GM19193 (cell line): ENCODE measurements around the gene FTO.

Experiments
- POLR2A ChIP-seq: IDR thresholded peaks from 4 replicates; pipeline ENCODE4 v1.6.1; 2011; ENCODE audit not compliant: insufficient read depth, insufficient read length; ENCODE audit errors: extremely low read depth

Gene FTO

DNA sequence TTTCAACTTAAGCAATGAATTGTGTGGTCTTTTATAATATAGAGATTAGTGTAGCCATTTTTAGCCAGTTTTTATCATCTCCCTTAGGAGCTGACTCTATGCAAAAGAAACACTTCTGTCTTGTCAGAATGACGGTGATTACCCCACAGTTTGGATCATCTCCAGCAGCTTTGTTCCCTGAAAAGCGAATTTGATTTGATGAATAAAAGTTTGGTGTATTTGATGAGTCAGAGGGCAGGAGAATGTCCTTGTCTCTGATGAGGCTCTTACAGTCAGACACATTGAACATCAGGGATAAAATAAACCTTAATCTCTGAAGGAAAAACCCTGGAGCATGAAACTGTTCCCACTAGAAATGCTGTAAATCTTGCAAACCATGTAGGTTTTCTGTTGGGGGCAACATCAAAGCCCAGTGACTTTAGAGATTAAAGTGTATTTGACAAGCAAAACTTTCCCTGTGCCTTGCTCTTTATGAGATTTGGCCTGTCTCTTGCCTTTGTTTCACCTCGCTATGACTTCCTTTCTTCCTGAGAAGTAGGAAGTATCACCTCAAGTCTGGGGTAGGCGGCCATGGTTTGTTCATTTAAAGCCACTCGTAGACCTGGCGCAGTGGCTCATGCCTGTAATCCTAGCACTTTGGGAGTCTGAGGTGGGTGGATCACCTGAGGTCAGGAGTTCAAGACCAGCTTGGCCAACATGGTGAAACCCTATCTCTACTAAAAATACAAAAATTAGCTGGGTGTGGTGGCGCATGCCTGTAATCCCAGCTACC is 209.3 kb downstream of the FTO start:
- TF ChIP-seq POLR2A, result no peak

DNA sequence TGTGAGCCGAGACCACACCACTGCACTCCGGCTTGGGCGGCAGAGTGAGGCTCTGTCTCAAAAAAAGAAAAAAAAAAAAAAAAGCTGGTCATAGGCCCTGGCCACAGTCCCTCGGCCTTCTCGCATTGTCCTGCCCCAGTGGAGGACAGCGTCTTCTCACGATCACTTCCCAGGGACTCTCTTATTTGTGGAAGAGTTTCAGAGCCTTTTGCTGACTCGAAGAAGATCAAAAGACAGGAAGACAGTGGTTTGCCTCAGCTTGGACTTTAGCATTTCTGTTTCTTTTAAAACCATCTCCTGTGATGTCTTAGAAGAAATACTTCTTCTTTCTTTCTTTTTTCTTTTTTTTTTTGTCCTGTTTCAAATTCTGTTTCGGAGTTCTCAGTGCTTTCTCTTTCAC is 210.0 kb downstream of the FTO start:
- no peak for TF ChIP-seq POLR2A

DNA sequence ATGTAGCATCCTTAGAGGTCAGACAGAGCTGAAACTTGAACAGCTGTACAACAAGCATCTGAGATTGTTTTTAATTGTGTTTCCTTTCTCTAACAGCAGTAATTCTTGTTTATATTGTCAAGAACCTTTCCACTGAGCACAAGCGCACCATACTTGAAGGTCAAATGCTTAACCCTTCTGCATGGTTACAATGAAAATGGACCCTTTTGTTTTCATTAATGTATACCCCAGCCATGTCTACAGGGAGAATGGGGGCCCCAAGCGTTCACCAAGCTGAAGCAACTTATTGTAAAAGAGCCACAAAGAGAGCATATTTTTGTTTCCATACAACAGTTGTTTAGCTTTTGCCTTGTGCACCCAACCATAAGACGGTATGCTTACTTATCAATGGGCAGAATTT is 210.8 kb downstream of the FTO start:
- TF ChIP-seq POLR2A, result no peak

DNA sequence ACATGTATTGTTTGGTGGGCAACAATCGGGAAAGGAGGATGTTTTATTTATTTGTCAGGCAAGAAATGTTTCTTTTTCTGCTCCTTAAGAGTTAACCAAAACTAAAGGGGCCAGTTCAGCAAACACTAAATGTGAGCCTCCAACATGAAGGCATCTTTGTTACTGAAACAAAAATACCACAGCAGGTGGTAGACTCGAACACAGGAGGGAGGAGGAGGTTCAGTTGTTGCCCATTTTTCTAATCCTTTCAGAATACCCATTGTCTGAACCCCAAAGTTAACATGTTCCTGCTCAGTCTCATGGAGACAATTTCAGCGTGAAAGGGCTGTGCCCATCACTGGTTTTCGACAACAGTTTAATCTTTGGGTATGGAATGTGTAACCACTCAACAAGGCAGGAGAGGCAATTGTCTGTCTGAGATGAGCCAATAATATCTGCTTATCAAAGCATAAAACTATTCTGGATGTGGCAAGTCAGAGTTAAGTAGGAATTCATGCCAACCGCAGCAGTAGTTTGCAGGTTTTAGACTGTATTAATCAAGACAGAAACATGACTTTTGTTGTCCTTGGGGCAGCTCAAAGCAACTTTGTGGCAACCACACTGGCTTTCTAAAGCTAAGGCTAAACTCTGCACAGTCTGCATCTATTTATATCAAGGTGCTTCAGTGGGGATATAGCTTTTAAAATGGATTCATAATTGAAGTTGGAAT is 211.7 kb downstream of the FTO start:
- TF ChIP-seq POLR2A, result no peak

DNA sequence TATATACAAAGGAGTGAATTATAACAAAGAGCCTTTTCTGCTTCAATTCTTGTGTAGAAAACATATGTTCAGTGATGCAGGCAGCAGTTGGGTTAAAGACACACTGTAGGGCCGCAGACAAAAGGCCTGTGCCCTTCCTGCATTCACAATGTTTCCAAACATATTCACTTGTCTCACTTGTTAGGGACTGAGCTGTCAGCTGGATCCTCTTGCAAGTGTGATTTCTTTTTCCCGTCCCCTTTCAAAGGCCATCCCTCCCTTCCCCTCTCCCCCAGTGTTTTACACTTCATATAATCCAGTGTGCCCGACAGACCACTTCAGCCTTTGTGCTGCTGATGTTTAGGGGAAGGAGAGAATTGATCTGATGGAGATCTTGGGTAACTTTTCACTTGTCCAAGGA is 217.0 kb downstream of the FTO start:
- TF ChIP-seq POLR2A, result no peak

DNA sequence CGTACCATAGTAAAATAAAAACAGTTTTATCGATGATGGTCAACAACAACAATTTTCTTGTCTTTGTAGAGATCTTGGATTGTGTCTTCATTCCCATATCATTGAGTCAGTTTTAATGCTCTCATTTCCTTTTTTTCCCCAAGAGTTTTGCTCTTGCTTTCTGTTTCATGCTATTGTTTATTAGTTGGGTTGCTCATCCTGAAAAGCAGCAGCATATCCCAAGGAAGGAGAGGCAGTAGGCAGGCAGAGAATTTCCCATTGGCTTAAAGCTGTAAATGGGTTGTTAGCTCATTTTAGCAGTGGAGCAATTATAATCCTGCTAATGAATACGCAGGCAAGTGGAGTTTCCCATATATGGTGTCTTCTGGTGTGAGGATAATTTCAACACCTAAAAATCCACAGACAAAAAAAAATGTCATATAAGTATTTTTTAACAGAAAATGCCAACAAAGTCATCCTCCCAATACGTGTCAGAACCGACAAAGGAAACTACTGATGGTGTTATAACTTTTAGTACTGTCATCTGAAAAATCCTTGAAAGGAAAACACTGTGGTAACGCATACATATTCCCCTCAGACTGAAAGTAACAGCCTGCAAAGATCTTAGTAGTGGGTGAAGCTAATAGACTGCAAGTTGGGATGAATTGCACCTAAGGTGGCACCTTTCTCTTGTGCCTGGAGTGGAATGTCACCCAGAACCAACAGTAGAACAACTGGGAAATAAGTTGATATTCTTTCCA is 218.3 kb downstream of the FTO start:
- no peak for TF ChIP-seq POLR2A

DNA sequence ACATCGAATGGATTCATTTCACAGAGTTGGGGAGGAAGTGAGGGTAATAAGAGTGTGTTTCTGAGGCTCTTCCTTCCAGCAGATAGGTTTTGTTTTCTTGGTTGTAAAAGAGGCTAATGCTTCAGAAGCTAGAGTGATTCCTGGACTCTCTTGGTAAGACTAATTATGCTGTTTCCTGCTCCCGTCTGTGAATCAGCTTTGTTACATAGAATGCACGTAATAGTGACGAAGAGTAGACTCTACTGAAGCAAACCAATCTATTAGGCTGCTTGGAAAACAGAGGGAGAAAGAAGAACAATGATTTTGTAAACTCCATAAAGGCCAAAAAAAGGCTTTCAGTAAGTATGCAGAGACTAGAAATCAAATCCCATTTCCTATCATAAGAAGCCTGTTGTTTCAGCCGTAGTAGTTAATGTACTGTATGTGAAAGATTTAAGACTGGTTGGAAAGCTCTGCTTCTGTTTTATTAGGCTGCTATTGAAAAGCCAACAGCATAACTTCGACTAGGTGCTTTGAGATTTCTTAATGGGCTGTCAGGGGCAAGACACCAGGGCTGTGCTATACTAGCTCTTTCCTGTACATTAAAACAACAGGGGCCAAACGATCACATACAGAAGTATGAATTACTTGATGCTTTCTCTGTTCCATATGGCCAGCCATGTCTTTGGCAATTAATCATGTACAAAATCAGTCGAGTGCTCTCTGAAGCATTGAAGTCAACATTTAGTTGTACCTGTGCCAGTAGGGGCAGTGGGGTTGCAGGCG is 219.0 kb downstream of the FTO start:
- no peak for TF ChIP-seq POLR2A

DNA sequence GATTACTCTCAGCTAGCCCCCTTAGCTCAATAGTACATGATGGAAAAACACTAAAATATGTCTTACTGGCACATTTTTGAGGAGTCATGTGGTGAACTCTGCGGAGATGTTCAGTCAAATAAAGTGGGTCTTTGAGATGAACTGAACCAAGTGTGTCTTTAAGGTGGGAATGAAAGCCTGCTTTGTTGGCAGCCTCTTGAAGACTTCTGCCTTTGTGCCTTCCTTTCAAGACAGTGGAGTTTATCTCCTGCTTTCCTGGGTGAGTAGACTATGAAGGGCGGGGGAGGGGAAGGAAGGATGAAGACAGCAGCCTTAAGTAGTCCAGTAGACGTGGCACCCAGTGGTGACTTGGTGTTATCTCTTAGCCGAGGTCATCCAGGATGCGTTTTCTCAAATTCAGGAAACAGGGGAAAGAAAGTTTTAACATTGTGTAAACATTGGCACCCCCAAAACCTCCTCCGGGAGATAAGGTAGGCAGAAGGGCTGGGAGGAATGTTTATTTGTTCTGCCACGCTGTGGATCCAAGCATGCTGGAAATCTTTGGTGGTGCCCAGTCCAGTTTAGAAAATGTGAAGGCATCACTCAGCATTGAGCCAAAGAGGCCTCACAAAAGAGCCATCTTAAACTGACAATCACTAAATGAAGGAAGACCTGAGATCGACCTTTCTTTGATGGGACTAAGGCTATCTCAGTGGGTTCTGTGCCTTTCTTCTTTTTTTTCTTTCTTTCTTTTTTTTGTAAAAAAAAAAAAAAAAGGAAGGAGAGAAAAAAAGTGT is 220.6 kb downstream of the FTO start:
- no peak for TF ChIP-seq POLR2A

DNA sequence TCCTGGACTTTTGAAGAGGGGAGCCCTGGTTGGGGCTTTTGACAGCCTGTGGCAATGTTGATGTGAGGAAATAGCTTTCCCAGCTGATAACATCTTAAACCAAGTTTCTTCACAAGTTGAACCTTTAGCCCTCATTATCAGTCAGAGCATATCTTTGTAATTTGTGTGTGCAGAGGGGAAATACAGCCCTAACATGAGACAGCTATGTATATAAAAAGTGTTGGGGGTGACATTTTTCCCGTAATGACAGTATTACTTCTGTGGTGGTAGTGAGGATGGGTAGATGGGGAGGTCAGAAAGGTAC is 221.1 kb downstream of the FTO start:
- no peak for TF ChIP-seq POLR2A

DNA sequence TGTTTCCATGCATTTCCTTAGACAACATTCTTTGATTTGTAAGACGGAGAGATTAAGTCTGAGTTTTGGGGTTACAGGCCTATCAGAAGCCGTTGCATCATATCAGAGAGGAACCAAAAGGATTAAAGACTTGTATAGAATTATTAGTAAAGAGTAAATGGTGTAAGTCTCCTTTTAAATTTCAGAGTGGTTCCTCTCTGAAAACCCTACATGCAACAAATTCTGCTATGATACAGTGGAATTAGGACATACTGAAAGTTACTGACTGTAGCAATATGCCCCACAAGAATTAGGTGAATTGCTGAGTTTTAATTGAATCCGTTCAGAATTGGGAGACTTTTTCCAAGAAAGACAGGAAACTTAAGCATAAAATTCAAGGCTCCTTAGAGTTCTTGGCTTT is 221.6 kb downstream of the FTO start:
- TF ChIP-seq POLR2A, result no peak

DNA sequence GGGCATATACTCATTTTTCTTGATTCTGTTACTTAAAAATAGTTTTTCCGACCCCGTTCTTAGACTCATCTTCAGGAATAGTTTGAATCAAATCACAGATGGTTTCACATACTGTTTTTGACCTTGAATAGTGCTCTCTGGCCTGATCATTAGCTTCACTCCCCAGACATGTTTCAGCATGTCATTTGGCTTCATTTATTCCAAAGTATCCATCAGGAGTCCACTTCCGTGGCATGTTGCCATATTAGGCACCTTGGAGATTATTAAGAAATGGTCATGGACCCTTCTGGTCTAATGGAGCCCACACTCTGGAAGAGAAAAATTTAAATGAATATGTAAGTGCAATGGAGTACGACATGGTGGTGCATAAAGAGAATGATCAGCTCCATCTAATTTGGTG is 222.3 kb downstream of the FTO start:
- no peak for TF ChIP-seq POLR2A

DNA sequence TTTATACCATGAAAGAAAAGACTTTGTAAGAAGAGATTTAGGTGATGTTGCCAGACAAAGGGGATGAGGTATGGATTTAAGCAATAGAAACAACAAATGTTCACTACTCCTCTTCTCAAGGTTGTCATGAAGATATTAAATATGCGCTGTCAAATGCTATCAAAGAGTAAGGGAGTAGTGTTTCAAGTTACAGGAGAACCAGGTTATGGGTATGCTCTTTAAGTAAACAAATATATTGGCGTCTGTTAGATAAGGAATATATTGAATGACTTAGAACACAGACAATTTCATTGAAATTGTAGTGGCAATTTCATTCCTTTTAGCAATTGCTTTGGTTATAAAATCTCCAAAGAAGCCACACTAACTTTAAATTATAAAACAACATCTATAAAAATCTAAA is 229.0 kb downstream of the FTO start:
- TF ChIP-seq POLR2A, result no peak

DNA sequence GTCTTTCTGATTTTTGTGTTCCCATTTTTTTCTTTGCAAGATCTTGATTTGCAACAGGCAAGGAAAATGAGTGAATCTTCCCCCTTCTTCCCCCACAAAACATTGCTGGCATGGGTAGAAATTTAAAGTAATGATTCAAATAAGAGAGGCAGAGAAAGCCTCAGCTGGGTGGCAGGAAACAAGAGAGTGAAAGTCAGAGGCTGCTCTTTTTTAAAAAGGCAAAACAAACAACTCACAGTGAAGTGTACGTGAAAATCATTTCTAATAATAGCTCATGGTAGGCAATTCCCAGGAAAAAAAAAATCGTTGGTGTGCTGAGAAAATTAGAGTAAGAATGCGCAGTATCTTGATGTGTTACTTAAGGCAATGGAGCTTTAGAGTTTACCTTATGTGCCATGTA is 229.5 kb downstream of the FTO start:
- TF ChIP-seq POLR2A, result no peak

DNA sequence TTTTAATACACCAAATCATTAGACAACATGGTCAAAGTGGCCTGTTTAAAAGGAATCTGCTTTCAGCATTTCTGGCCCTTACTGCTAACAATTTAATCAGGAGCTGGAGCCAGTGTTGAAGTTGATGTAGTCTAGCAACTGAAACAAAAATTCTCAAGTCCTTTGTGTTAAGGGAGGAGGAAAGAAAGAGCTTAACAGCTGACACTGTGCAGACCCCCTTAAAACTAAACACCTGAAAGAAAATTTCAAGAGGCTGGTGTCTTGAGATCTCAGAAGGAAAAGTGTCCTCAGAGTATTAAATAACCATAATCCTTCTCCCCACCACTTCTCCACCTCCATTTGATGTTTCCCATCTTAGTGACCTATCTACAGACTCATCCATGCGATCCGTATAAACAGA is 232.1 kb downstream of the FTO start:
- TF ChIP-seq POLR2A, result no peak

DNA sequence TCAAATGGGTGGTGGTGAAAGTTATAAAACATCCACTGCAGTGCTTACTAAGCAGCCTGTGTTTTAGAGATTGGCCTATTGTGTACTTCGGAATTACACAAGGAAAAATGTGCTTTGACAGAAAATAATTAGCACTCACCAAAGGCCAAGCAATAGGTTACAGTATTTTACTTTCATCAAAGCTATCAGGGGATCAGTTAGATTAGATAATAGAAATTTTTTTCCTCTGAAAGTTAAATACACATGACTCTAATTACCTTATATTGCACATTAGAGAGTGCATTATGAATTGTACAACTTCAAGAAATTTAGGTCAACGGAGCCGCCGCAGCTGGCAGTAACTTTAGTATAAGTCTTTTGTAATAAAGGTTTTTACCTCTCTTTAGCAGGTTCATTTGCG is 232.6 kb downstream of the FTO start:
- TF ChIP-seq POLR2A, result no peak

DNA sequence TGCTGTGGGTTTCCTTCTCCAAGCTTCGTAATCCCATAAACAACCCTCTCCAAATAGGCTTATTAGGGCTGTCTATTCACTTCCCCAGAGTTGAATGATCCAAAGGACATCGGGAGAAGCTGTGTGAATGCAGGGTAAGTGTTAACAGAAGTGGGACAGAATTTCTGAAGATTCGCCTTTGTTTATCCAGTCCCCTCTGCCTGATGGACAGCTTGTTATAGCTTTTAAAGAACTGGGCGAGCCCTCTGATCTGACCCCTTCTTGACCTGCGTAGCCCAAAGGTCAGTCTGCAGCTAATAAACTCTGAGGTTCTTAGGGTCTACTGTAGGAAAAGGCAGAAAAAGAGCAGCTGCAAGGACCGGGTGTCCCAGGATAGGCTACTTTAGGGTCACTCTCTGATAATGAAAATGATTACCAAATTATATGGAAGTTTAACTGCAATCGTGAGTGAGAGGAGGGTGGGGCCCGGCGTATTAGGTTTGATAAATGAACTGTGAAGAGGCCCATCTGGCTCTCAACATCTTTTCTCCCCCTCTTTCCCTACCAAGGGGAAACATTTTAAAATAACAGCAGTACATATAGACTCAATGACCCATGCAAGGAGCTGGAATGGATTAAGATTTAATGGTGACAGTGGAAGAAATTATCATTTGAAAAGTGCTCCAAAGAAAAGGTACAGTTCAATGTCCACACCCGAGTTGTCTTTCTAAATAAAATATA is 233.4 kb downstream of the FTO start:
- no peak for TF ChIP-seq POLR2A
